DMS114 treated with DMSO at 0.1 percent for 48 hours (cell line): ENCODE measurements around the gene SYF2.
"Not testable (repeated sequence)": the region's sequence is repeated elsewhere in the genome, so short reads cannot be mapped to it uniquely, and the experiment has no call there.

Experiments used
- DNase-seq: peaks from one replicate; lab custom pipeline; 2025; ENCODE audit not compliant: unreplicated experiment; lab: John Stamatoyannopoulos, UW

The SYF2 gene

DNA sequence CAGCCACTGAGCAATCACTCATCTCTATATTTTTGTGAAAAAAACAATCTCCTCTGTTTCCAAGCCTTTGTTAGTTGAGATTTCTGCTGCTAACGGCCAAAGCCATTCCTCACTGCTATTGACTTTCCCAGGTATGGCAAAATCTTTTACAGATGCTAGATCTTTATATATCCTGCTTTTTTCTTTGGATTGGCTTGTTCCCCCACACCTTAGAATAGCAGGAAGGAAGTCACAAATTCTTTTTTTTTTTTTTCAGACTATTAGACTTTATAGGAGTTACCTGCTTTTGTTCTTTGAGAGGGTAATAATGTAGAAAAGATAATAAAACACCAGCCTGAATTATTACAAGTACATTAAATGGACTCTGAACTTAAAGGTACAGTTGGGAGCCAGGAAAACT, 24.2 kb downstream of the SYF2 start:
- DNase-seq: no peak

DNA sequence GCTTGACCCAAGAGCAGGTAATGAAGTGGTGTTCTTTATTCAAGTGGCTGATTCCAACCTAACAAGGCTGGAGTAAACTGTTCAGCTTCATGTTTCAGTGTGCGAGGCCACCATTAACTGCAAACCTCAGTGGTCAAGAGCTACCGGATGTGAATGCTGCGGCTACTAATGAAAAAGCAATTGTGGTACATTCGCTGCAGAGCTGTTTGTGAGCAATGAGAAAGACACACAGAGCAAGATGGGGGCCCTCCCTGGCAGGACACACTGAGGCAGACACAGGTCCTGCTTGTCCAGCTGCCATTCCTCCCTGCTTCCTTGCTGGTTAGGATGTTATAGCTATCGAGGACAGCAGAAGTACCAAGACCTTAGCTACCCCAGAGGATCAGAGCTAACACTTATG, 26.1 kb downstream of the SYF2 start:
- DNase-seq: no peak

DNA sequence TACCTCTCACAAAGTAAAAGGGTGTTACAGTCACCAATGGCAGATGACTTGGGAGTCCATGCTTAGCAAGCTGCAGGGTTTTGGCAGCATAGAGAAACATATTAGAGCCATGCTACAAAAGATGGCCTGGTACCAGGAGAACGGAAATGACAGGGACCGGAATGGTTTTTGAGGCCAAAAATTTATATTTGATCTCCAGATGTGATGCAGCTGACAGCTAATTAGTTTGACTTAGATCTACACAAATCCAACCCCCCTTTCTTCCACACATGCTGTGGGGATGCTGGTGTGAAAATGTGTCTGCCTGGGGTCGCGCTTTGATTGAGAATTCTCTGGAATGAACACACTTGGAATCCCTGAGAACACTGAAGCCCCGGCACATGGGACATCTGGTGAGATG, 26.5 kb downstream of the SYF2 start:
- no peak for DNase-seq

DNA sequence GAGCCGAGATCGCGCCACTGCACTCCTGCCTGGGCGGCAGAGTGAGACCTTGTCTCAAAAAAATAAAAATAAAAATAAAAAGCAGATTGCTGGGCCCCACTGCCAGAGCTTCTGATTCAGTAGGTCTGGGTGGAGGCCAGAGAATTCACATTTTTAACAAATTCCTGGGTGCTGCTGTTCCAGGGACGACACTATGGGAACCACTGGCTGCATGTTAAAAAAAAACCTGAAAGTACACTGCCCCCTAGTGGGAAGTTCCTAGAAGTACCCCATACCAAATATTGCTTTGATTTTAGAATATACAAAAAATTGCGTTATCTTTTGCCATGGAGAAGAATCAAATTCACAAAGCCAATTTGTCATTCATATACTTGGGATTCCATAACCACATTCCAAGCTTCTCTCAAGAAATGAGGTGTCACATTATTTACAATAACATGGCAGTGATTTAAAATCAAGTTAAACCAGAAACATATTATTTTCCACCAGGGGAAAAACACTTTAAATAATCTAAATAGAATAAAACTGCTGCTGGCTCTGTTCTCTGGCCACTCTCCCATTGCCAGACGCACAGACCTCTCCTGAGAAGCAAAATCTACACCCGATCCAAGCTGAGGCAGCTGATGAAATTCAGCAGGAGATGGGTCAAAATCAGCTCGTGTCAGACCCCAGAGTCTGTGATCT, 27.4 kb downstream of the SYF2 start:
- peak; percentile 58 for DNase-seq

DNA sequence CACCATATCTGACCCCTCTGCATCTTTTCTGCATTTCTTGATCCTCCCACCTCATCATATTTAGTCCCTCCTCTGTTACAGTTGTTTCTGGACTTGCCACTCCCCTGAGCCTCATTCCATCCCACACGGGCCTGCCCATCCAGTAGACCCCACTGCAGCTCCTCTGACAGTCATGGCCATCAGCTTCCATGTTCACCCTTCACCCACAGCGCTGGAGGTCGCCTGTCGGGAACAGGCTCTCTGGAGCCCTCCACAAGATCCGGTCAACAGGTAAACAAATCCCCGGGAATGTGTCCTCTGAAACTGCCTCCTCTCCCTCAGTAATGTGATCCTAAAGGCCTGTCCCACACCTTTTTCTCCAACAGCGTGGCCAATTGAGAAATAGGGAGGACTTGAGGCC, 31.3 kb downstream of the SYF2 start:
- no peak for DNase-seq

DNA sequence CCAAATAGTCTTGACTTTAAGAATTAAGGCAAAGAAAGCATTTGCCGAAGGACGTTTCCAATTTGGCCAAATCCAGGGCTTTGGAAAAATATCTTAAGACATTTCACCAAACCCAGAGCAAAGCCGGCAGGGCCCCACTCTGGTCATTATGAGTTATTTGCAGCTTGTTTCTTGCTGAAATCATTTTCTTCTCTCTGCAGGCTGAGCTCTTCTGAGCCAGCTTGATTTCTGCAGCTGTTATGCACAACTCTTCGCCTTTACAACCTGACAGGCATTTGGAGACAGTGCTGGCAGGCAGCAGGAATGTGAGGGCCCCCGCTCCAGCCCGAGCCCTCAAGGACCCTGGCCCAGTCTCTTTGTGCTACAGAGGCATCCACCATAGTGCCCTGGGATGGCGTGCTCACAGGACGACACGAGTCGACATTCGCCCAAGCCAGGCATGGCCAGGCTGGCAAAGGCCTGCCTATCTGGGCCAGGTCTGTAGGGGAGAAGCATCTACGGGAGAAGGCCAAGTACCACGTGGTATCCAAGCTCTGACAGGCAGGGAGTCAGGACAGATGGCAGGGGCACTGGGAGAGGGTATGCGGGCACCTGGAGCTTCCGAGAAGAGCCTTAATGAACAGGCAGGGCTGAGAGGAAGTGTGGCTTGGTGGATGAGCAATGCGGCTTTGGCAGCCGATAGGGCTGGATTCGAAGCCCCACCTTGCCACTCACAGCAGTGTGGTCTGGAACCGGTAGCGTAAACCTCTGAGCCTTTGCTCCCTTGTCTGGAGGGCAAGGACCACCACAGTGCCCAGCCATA, 32.3 kb downstream of the SYF2 start:
- DNase-seq: no peak

DNA sequence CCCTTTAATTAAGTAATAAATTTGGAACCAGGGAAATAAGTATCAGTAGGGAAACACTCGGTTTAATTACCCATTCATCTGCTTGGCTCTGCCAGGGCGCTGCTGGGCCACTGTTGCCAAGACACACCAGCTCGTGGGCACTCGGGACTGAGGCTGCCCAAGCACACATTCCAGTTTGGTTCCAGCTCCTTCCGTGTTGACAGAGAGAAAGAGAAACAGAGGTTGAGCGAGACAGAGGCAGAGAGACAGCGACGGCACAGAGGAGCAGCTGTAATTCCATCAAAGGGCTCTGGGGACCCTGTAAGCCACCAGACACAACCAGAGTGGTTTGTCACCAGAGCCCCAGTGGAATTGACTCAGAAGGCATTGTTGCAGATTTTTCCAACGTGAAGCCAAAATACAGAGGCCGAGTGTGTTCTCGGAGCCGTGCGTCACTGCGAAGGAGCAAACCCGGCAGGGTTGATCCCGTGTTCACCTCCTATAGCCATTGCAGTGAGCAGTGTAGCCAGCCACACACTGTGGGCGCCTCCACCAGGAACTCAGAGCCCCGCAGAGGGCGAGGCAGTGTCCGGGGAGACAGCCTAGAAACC, 33.5 kb downstream of the SYF2 start:
- DNase-seq: no peak

DNA sequence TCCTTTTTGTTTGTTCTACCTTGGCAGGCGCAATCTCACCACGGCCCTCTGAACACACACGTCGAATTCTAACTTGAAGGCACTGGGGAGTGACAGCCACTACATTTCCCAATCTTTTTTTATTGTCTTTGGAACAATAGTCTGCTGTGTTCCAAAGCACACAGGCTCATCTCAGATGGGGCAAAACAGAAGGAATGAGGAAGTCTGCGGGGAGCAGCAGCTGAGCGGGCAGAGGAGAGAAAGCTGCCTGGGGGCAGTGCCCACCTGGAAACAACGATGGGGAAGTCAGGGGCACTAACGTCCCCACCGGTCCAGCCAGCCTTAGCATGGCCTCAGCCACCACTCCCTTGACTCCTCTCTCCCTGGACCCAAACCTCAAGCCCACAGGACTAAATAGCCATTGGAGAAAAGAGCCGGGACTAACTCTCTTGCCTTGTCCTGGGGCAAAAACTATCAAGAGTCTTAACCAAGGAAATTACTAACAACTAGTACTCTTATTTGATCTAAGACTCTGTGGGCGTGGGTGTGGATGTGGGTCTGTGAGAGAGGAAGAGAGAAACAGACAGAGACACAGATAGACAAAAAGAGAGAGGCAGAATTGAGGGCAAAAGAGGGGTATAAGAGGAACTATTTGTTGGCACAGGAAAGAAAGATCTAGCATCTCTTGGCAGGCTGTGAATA, 34.2 kb downstream of the SYF2 start:
- no peak for DNase-seq

DNA sequence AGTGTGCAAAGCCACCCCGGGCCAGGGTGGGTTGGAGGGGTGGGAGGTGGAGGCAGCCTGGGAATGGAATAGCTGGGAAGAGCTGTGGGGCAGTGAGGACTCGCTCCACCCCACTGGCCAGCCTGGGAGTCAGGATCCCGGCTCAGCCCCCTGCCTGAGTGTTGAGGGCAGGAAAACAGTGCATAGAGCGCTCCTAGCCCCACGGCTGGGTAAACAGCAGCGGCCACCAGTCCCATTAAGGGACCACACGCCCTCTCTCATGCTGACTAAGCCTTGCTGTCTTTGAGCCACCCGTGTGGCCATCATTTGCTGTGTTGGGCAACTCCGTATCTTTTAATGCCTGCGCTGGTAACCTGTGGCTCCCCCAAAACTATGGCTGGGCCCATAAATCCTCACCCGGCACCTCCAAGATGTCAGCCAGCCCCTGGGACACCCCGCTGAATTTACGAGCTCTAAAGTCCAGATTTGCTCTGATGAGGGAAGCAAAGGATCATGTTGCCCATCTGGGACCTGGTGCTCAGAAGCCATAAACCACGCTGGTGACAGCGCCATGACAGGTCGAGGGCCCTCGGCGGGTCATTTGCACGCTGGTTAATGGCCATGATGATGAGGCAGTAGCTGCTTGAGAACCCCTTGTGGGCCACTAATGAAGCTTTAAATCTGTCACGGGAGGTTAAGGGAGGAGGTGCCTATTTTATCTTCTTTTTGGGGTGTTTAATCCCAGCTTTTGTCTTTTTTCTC, 34.9 kb downstream of the SYF2 start:
- no peak for DNase-seq

DNA sequence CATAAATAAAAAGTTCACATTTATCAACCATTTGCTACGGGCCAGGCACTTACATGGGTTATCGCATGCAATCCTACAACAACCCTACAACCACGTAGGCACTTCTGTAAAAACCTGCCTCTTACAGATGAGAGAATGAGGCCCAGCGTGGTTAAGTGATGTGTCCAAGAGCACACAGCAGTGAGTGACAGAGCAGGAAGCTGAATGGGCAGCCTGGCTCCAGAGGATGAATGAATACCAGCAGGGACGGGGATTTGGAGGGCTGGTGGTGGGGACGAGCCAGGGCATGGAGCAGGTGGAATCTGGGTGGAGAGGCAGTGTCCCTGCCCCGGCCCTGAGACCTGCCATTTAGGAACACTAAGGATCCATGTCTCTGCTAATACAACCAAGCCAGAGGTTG, 35.5 kb downstream of the SYF2 start:
- DNase-seq: no peak

DNA sequence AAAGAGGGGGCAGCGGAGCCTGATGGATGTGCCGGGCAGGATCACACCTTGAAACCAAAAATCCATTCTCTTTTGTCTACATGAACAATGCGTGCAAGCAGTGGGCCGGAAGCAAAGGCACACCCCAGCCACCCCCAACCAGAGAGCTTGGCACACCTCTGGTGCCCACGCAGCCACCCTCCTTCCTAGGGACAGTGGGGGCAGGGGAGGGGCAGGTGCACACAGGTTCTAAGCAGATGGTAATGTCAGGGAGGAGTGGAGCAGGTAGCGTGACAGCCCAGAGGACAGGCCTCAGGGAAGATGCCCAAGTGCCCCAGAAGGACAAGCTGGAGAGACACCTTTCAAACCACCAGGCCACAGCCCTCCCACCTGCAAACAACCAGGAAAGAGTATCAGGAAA, 36.5 kb downstream of the SYF2 start:
- DNase-seq: no peak

DNA sequence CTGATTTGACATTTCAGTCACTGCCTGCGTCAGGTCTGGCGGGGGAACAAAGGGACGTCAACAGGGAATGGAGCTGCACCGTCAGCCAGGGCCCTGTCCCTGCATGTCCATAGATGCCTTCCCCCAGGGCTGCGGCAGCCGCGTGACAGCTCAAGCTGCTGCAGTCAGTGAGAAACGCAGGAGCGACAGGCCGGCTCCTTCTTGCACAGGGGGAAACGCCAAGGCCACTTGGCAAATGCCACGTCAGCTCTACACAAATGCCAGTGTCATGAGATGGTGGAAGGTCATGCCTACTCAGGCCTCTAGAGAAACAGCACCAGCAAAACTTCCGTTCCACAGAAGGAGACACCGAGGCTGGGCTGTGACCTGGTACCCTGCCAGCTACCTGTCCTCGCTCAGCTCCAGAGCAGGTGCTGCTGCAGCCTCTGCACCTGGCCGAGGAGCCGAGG, 37.7 kb downstream of the SYF2 start:
- DNase-seq: no peak

DNA sequence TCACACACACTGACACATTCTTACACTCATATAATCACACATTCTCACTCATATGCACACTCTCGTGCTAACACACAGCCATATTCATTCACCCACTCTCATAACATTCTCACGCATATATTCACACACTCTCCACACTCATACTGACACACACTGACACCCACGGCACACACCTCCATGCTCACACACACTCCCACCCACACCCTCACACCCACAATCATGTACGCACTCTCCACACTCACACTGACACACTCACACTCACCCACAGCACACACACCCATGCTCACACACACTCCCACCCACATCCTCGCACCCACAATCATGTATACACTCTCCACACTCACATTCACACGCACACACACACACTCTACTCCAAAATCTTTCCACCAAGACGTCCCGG, 38.2 kb downstream of the SYF2 start:
- DNase-seq: no peak

DNA sequence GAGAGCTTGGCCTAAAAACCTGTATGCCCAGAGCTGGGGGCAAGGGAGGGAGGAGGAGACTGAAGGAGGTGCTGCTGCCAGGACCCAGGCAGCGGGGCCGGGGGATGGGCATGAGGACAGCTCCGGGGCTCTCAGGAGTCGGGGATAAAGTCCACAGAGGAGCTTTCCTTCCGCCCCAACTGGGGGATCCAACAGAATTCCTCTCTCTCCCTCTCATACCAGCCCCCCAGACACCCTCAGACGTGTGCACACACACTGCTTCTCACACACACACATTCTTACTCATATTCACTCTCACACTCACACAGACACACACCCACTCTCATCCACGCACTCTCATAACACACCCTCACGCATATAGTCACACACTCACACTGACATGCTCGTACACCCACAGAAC, 39.1 kb downstream of the SYF2 start:
- DNase-seq: no peak

DNA sequence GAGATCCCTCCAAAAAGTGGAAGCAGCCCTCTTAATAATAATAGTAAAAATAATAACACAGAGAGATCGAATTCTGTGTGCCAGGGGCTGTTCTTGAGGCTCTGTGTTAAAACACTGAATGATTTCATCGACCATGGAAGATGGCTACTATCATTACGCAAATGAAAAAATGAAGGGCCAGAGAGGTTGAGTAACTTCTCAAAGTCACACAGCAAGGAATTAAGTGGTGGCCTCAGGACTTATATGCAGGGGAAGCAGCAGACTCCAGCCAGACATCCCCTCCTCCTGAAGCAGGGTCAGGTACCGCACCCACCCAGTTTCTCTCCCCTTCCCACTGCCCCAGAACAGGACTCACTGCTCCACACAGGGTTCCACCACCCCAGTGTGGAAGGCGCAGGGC, 40.1 kb downstream of the SYF2 start:
- DNase-seq: no peak

DNA sequence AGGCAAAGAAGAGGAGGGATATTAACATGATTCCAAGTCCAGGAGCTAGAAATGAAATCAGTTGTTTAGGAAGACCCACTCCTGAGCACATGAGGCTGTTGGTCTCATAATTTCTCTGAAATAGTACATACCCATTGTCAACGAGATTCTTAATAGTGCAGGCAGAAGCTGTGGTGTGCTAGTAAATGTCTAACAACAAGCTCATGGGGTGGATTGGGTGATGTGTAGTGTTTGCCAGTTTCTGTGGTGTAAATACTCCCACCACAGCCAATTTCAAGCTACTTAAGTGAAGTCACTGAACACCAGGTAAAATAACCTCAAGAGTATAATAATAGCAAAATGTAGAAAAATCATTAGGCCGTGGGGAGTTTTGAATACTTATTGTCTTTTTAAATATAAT, 42.0 kb downstream of the SYF2 start:
- no peak for DNase-seq

DNA sequence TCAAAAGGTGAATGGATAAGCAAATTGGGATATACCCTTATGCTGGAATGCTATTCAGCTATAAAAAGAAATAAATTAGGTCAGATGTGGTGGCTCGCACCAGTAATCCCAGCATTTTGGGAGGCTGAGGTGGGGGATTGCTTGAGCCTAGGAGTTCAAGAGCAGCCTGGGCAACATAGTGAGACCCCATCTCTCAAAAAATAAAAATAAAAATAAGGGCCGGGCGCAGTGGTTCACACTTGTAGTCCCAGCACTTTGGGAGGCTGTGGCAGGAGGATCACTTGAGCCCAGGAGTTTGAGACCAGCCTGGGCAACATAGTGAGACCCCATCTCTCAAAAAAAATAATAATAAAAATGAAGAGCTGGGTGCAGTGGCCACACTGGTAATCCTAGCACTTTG, 44.4 kb downstream of the SYF2 start:
- not testable (repeated sequence) for DNase-seq

DNA sequence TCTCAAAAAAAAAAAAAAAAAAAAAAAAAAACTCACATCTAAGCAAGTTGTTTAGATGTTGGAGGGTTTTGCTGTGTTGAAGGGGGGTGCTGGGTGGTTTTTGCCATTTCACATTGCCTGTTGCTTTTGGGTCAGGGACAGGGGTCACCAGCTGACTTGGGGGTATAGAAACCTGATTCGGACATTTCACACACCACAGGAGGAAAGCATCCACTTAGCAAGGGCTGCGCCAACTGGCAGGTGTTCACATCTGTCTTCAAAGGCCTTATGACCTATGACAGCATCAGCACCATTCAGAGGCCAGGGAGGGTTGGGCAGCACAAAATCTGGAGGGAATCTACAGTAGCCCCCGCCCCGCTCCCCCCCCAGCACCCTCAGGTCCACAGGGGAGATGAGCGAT, 45.2 kb downstream of the SYF2 start:
- DNase-seq: no peak

DNA sequence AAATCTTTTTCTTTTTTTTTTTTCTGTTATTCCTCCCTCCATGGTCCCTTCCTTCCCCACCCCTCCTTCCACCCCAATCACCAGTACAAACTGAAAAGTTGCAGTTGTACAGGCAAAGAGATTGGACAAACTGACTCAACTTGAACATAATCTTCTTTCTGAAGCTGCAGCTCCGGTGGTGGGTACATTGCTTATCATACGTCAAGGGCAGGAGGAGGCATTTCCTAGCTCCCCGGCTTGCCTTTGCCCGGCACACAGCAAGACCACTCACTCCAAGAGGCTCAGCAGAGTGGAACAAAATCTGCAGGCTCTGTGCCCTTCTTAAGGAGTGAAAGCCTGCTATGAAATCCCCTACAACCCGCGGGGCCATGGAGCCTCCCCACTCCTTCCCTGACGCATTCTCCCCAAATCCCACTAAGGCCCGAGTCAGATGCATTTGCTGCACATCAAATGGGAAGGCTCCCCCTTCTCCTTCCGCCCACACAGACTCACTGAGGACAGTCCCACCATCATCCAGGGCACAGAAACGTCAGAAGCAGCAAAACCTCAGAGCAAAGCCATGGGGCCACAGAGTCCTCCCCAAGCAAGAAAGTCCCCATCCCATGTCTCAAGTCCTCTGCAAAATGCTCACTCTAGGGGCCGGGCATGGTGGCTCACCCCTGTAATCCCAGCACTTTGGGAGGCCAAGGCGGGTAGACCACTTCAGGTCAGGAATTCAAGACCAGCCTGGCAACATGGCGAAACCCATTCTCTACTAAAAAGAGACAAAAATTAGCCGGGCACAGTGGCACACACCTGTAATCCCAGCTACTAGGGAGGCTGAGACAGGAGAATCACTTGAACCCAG, 45.9 kb downstream of the SYF2 start:
- no peak for DNase-seq
